Bronchial epithelial cell (primary cell): ENCODE data around the gene KCNIP1. TPM values are rescaled to one million over a fixed set of nuclear protein-coding genes. Genes with fewer than 3 reads are reported as not detected.
A peak's percentile ranks its signal among the peaks of the same experiment; 100 is the strongest.

Source experiments
- DNase-seq: peaks from one replicate; pipeline ENCODE4 v3.0.0-alpha.2; 2010; ENCODE audit warnings: low read depth
- FAIRE-seq: peaks from 2 replicates; lab custom pipeline; 2011; peaks lifted over from hg19 to GRCh38; lab: Jason Lieb, UNC
- H3K27me3 ChIP-seq: 2 replicates; pipeline ENCODE4 v1.5.1; 2011; ENCODE audit warnings: low read length; ENCODE audit not compliant: control insufficient read depth, insufficient read depth
- H3K36me3 ChIP-seq: 2 replicates; pipeline ENCODE4 v1.5.1; 2011; ENCODE audit warnings: low read length; ENCODE audit not compliant: control insufficient read depth, insufficient read depth
- H3K4me3 ChIP-seq: 2 replicates; pipeline ENCODE4 v1.5.1; 2011; ENCODE audit warnings: mild to moderate bottlenecking, low read depth, low read length, control low read depth
- CTCF ChIP-seq: IDR thresholded peaks from 2 replicates; pipeline ENCODE4 v1.5.1; 2011; ENCODE audit warnings: mild to moderate bottlenecking, moderate library complexity, low read length, control low read depth, inconsistent platforms; ENCODE audit not compliant: insufficient read depth, severe bottlenecking
- total RNA-seq: library from RNA; depleted of rRNA; stranded (reverse); fragments of >200 nt; gene quantifications from 2 replicates; pipeline ENCODE4 v1.2.1, GENCODE V29; 2014

Gene KCNIP1
- total RNA-seq, 1 donor from 2014 or later, result under 0.01 TPM

- DNase-seq, result no peak
- H3K27me3 ChIP-seq, result peaks cover 2% of the 10 kb centered on the region
- FAIRE-seq, result no peak
- no peaks in the 10 kb centered on the region for H3K36me3 ChIP-seq
- no peak overlapping the region for H3K4me3 ChIP-seq
- TF ChIP-seq CTCF, result peak; percentile 86
These were observed 129.1 kb downstream of the KCNIP1 start for GRCh38 chr5:170632985-170633234.

- Histone ChIP-seq H3K27me3 (peaks cover 2% of the 10 kb centered on the region), H3K36me3 (no peaks in the 10 kb centered on the region), H3K4me3 (no peak overlapping the region)
- no peak for TF ChIP-seq CTCF
- FAIRE-seq, result peak; percentile 40
- DNase-seq, result peak; percentile 28
These were observed 129.6 kb downstream of the KCNIP1 start for GRCh38 chr5:170633235-170634081.

GRCh38 chr5:170634256-170634990 lies 130.6 kb downstream of the KCNIP1 start:
- FAIRE-seq, result peak; percentile 32
- no peak for DNase-seq
- Histone ChIP-seq H3K4me3 (no peak overlapping the region), H3K27me3 (peaks cover 2% of the 10 kb centered on the region), H3K36me3 (no peaks in the 10 kb centered on the region)
- no peak for TF ChIP-seq CTCF

- FAIRE-seq, result no peak
- Histone ChIP-seq H3K4me3 (no peak overlapping the region), H3K27me3 (peaks cover 2% of the 10 kb centered on the region), H3K36me3 (no peaks in the 10 kb centered on the region)
- no peak for DNase-seq
- no peak for TF ChIP-seq CTCF
These were observed 131.9 kb downstream of the KCNIP1 start for GRCh38 chr5:170635706-170636105.

GRCh38 chr5:170636206-170636605 lies 132.4 kb downstream of the KCNIP1 start:
- TF ChIP-seq CTCF, result no peak
- no peak for DNase-seq

More at GRCh38 chr5:170636206-170636605, 132.4 kb downstream of the KCNIP1 start:
- no peak overlapping the region for H3K4me3 ChIP-seq
- FAIRE-seq, result no peak
- peaks cover 1% of the 10 kb centered on the region for H3K27me3 ChIP-seq
- no peaks in the 10 kb centered on the region for H3K36me3 ChIP-seq
